ENCODE measurements around the gene PTBP2. TPM values are rescaled to one million over a fixed set of nuclear protein-coding genes. Genes with fewer than 3 reads are reported as not detected.

Gene PTBP2
- total RNA-seq: 8.1 TPM in 2 replicates

- TF ChIP-seq, protein P1, sequence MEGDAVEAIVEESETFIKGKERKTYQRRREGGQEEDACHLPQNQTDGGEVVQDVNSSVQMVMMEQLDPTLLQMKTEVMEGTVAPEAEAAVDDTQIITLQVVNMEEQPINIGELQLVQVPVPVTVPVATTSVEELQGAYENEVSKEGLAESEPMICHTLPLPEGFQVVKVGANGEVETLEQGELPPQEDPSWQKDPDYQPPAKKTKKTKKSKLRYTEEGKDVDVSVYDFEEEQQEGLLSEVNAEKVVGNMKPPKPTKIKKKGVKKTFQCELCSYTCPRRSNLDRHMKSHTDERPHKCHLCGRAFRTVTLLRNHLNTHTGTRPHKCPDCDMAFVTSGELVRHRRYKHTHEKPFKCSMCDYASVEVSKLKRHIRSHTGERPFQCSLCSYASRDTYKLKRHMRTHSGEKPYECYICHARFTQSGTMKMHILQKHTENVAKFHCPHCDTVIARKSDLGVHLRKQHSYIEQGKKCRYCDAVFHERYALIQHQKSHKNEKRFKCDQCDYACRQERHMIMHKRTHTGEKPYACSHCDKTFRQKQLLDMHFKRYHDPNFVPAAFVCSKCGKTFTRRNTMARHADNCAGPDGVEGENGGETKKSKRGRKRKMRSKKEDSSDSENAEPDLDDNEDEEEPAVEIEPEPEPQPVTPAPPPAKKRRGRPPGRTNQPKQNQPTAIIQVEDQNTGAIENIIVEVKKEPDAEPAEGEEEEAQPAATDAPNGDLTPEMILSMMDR (IDR thresholded peaks at IDR 0.05; ENCODE audit: insufficient read depth, low read length, poor library complexity, severe bottlenecking): no peak
- Histone ChIP-seq H3K27me3 (ENCODE audit: control insufficient read depth, insufficient read depth, low read length) (no peaks in the 10 kb centered on the region), H3K4me3 (ENCODE audit: low read depth, low read length) (peak within 1 kb of the TSS; percentile 99), H3K36me3 (ENCODE audit: control insufficient read depth, insufficient read depth, low read length) (no peaks in the 10 kb centered on the region)
- DNase-seq (ENCODE audit: low read depth): no peak
Measured at GRCh38 chr1:96721416-96722160, at the start of gene PTBP2. Gene PTBP2 (plus strand): TSS chr1:96721784. CDS start chr1:96721865, 81 bp downstream.

DNA sequence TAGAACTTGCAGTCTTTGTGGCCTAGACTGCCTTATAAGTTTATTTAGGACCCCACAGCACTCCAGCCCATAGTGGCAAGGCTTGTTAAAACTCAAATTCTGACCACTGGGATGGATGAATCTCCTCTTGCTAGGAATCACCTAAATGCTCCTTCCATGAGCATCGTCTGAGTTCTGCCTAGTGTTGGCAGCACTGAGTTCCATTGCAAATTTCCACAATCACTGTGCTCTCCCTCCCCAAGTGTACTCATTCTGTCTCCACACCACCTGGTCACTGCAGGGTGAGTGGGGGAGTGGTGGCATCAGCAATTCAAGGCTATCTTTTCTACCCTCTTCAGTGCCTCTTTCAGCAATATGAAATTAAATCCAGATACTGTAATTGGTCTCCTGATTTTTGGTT lies 46.7 kb upstream of the PTBP2 start:
- TF ChIP-seq, protein P1 (IDR thresholded peaks at IDR 0.05; ENCODE audit: insufficient read depth, low read length, poor library complexity, severe bottlenecking): no peak
- H3K27me3 ChIP-seq (ENCODE audit: control insufficient read depth, insufficient read depth, low read length): no peaks in the 10 kb centered on the region
- no peaks in the 10 kb centered on the region for H3K36me3 ChIP-seq (ENCODE audit: control insufficient read depth, insufficient read depth, low read length)
- DNase-seq (ENCODE audit: low read depth): no peak
- H3K4me3 ChIP-seq (ENCODE audit: low read depth, low read length): no peak overlapping the region

DNA sequence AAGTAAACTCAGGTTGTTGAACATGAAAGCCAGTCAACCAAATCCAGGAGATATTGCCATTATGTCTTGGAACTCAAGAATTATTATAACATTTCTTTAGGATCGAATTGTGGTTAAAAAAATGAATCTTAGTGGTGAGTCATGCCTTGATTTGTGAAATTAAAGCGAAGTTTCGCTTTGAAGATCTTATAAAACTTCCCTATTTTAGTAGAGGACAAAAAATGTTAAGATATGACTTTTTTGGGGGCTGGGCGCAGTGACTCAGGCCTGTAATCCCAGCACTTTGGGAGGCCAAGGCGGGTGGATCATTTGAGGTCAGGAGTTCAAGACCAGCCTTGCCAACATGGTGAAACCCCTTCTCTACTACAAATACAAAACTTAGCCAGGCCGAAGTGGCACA lies 39.5 kb upstream of the PTBP2 start:
- Histone ChIP-seq H3K4me3 (ENCODE audit: low read depth, low read length) (no peak overlapping the region), H3K27me3 (ENCODE audit: control insufficient read depth, insufficient read depth, low read length) (no peaks in the 10 kb centered on the region), H3K36me3 (ENCODE audit: control insufficient read depth, insufficient read depth, low read length) (no peaks in the 10 kb centered on the region)
- no peak for DNase-seq (ENCODE audit: low read depth)
- TF ChIP-seq, protein P1 (IDR thresholded peaks at IDR 0.05; ENCODE audit: insufficient read depth, low read length, poor library complexity, severe bottlenecking): no peak

- H3K36me3 ChIP-seq (ENCODE audit: control insufficient read depth, insufficient read depth, low read length): no peaks in the 10 kb centered on the region
- no peaks in the 10 kb centered on the region for H3K27me3 ChIP-seq (ENCODE audit: control insufficient read depth, insufficient read depth, low read length)
- no peak overlapping the region for H3K4me3 ChIP-seq (ENCODE audit: low read depth, low read length)
- no peak for DNase-seq (ENCODE audit: low read depth)
- TF ChIP-seq, protein P1 (IDR thresholded peaks at IDR 0.05; ENCODE audit: insufficient read depth, low read length, poor library complexity, severe bottlenecking): no peak
Measured at GRCh38 chr1:96683931-96684330, 37.7 kb upstream of the PTBP2 start.

DNA sequence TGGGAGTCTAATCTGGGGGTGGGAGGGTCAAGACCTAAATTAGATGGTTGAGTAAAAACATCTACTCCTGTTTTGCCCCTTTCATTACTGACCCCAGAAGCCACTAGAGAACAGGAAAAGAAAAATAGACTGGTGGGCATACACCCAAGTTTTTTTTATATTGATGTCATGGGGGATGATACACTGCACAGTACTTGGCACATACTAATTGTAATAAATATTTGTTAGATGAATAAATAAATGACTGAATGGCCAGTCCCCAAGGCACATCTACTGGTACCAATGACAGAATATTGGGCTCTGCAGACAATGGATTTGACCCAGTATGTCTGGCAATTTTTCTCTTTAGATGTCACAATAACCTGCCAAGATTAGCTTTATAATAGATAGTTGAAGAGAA lies 36.8 kb upstream of the PTBP2 start:
- TF ChIP-seq, protein P1 (IDR thresholded peaks at IDR 0.05; ENCODE audit: insufficient read depth, low read length, poor library complexity, severe bottlenecking): no peak
- DNase-seq (ENCODE audit: low read depth): no peak

DNA sequence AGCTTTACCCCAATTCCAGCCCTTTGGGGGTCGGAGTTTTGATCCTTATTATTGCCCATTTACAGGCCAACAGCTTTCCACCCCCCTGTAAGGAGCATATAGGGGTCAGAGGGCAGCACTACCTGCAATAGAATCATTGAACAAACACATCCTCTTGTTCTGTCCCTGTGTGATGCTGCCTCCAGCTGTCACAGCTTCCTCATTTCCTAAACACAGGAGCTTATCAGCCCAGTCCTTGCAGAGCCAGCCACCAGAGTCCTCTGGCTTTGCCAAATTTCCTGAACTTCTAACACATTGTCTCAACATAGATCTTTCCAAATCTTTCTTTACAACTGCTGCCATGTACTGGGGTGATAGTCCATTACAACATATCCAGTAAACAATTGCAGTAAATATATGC lies 32.8 kb upstream of the PTBP2 start:
- DNase-seq (ENCODE audit: low read depth): no peak
- no peak overlapping the region for H3K4me3 ChIP-seq (ENCODE audit: low read depth, low read length)
- TF ChIP-seq, protein P1 (IDR thresholded peaks at IDR 0.05; ENCODE audit: insufficient read depth, low read length, poor library complexity, severe bottlenecking): no peak
- no peaks in the 10 kb centered on the region for H3K27me3 ChIP-seq (ENCODE audit: control insufficient read depth, insufficient read depth, low read length)
- H3K36me3 ChIP-seq (ENCODE audit: control insufficient read depth, insufficient read depth, low read length): no peaks in the 10 kb centered on the region

More for the DNA sequence above, 36.8 kb upstream of the PTBP2 start:
- no peak overlapping the region for H3K4me3 ChIP-seq (ENCODE audit: low read depth, low read length)
- H3K36me3 ChIP-seq (ENCODE audit: control insufficient read depth, insufficient read depth, low read length): no peaks in the 10 kb centered on the region
- no peaks in the 10 kb centered on the region for H3K27me3 ChIP-seq (ENCODE audit: control insufficient read depth, insufficient read depth, low read length)

Measured in kidney epithelial cell (primary cell).